Measurements from ENCODE around the gene RSRC1. TPM values are rescaled to one million over a fixed set of nuclear protein-coding genes. Genes with fewer than 3 reads are reported as not detected.

The RSRC1 gene
- total and polyA plus RNA-seq, 2 donors (not counting 1 experiment from before 2014, with no cell fraction given) = 12.6 to 43.1 TPM

DNA sequence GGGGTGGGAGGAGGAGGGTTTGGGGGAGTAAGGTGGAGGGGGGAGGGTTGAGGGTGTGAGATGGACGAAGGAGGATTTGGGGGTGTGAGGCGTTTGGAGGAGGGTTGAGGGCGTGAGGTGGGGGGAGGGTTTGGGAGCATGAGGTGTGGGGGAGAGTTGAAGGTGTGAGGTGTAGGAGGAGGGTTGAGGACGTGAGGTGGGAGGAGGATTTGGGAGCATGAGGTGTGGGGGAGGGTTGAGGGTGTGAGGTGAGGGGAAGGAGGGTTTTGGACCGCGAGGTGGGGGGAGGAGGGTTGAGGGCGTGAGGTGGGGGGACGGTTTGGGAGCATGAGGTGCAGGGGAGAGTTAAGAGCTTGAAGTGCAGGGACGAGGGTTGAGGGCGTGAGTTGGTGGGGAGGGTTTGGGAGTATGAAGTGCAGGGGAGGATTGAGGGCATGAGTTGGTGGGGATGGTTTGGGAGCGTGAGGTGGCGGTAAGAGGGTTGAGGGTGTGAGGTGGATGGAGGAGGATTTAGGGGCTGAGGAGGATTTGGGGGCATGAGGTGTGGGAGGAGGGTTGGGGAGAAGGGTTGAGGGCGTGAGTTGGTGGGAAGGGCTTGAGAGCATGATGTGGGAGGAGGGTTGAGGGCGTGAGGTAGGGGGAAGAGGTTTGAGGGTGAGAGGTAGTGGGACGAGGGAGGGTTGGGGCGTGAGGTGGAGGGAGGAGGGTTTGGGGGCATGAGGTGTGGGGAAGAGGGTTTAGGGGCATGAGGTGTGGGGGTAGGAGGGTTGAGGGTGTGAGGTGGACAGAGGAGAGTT lies 462.3 kb downstream of the RSRC1 start:
- no peak for TF ChIP-seq EZH2 (IDR thresholded peaks at IDR 0.05; ENCODE audit: low read length, missing control alignments)
- TF ChIP-seq, protein P1, sequence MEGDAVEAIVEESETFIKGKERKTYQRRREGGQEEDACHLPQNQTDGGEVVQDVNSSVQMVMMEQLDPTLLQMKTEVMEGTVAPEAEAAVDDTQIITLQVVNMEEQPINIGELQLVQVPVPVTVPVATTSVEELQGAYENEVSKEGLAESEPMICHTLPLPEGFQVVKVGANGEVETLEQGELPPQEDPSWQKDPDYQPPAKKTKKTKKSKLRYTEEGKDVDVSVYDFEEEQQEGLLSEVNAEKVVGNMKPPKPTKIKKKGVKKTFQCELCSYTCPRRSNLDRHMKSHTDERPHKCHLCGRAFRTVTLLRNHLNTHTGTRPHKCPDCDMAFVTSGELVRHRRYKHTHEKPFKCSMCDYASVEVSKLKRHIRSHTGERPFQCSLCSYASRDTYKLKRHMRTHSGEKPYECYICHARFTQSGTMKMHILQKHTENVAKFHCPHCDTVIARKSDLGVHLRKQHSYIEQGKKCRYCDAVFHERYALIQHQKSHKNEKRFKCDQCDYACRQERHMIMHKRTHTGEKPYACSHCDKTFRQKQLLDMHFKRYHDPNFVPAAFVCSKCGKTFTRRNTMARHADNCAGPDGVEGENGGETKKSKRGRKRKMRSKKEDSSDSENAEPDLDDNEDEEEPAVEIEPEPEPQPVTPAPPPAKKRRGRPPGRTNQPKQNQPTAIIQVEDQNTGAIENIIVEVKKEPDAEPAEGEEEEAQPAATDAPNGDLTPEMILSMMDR (conservative IDR thresholded peaks at IDR 0.05 in 1 of 2, IDR thresholded peaks at IDR 0.05 in 1 of 2; ENCODE audit: low read depth in 1 of 2, low read length in 2 of 2) = no peak

DNA sequence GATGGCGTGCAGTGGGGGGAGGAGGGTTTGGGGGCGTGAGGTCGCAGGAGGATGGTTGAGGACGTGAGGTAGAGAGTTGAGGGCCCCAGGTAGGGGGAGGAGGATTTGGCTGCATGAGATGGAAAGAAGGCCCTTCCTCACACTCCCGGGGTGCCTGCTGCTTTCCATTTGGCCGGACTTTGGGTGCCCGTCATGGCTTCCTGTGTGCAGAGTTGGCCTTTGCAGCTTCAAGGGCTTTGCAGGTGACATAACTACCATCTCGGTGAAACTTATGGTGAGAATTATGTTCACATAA lies 462.8 kb downstream of the RSRC1 start:
- H3K4me2 ChIP-seq (ENCODE audit: extremely low read depth, insufficient read depth, low read length) = no peak overlapping the region
- no peak for DNase-seq (ENCODE audit: low read depth in 2 of 2)
- no peak overlapping the region for H2AFZ ChIP-seq (ENCODE audit: low read length)
- no peak overlapping the region for H3K27ac ChIP-seq (ENCODE audit: insufficient read depth, low read length)
- H3K79me2 ChIP-seq (ENCODE audit: control insufficient read depth, insufficient read depth, low read length) = no peaks in the 10 kb centered on the region
- TF ChIP-seq, protein P1 (conservative IDR thresholded peaks at IDR 0.05 in 1 of 2, IDR thresholded peaks at IDR 0.05 in 1 of 2; ENCODE audit: low read depth in 1 of 2, low read length in 2 of 2) = no peak
- TF ChIP-seq EZH2 (IDR thresholded peaks at IDR 0.05; ENCODE audit: low read length, missing control alignments) = no peak
- no peaks in the 10 kb centered on the region for H3K27me3 ChIP-seq (ENCODE audit: control insufficient read depth, insufficient read depth, low read length)
- H3K4me1 ChIP-seq (ENCODE audit: control insufficient read depth, extremely low read depth, insufficient read depth, low read length) = no peaks in the 10 kb centered on the region
- no peaks in the 10 kb centered on the region for H4K20me1 ChIP-seq (ENCODE audit: control insufficient read depth, extremely low read depth, insufficient read depth, low read length)
- H3K4me3 ChIP-seq (replicated peaks in 1 of 4; ENCODE audit: control extremely low read depth in 1 of 4, insufficient read depth in 1 of 4, low read depth in 3 of 4, low read length in 4 of 4) = no peak overlapping the region
- H3K36me3 ChIP-seq (ENCODE audit: control insufficient read depth, insufficient read depth, low read length) = no peaks in the 10 kb centered on the region
- no peak overlapping the region for H3K9ac ChIP-seq (ENCODE audit: insufficient read depth, low read length)
- H3K9me3 ChIP-seq (ENCODE audit: control insufficient read depth, insufficient read depth, low read depth, low read length) = no peaks in the 10 kb centered on the region

More for the DNA sequence above, 462.3 kb downstream of the RSRC1 start:
- DNase-seq (ENCODE audit: low read depth in 2 of 2) = no peak
- Histone ChIP-seq H4K20me1 (ENCODE audit: control insufficient read depth, extremely low read depth, insufficient read depth, low read length) (no peaks in the 10 kb centered on the region), H3K4me3 (replicated peaks in 1 of 4; ENCODE audit: control extremely low read depth in 1 of 4, insufficient read depth in 1 of 4, low read depth in 3 of 4, low read length in 4 of 4) (no peak overlapping the region), H3K27me3 (ENCODE audit: control insufficient read depth, insufficient read depth, low read length) (no peaks in the 10 kb centered on the region), H3K9me3 (ENCODE audit: control insufficient read depth, insufficient read depth, low read depth, low read length) (no peaks in the 10 kb centered on the region), H3K36me3 (ENCODE audit: control insufficient read depth, insufficient read depth, low read length) (no peaks in the 10 kb centered on the region), H3K4me2 (ENCODE audit: extremely low read depth, insufficient read depth, low read length) (no peak overlapping the region), H3K27ac (ENCODE audit: insufficient read depth, low read length) (no peak overlapping the region), H3K4me1 (ENCODE audit: control insufficient read depth, extremely low read depth, insufficient read depth, low read length) (no peaks in the 10 kb centered on the region), H2AFZ (ENCODE audit: low read length) (no peak overlapping the region), H3K9ac (ENCODE audit: insufficient read depth, low read length) (no peak overlapping the region), H3K79me2 (ENCODE audit: control insufficient read depth, insufficient read depth, low read length) (no peaks in the 10 kb centered on the region)

DNA sequence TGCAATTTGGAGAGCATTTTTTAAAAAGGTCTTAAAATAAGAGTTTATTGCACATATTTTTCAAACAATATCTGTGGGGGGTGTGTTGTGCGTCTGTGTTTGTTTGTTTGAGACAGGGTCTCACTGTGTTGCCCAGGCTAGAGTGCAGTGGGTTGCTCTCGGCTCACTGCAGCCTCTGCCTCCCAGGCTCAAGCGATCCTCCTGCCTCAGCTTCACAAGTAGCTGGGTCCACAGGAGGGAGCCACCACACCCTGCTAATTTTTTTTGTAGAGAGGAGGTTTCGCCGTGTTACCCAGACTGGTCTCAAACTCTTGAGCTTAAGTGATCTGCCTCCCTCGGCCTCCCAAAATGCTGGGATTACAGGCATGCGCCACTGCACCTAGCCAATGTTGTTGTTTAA lies 463.8 kb downstream of the RSRC1 start:
- no peak overlapping the region for H3K27ac ChIP-seq (ENCODE audit: insufficient read depth, low read length)
- no peak for DNase-seq (ENCODE audit: low read depth in 2 of 2)
- H3K79me2 ChIP-seq (ENCODE audit: control insufficient read depth, insufficient read depth, low read length) = no peaks in the 10 kb centered on the region
- no peaks in the 10 kb centered on the region for H4K20me1 ChIP-seq (ENCODE audit: control insufficient read depth, extremely low read depth, insufficient read depth, low read length)
- H3K4me3 ChIP-seq (replicated peaks in 1 of 4; ENCODE audit: control extremely low read depth in 1 of 4, insufficient read depth in 1 of 4, low read depth in 3 of 4, low read length in 4 of 4) = no peak overlapping the region
- no peak for TF ChIP-seq EZH2 (IDR thresholded peaks at IDR 0.05; ENCODE audit: low read length, missing control alignments)
- TF ChIP-seq, protein P1 (conservative IDR thresholded peaks at IDR 0.05 in 1 of 2, IDR thresholded peaks at IDR 0.05 in 1 of 2; ENCODE audit: low read depth in 1 of 2, low read length in 2 of 2) = no peak
- H3K27me3 ChIP-seq (ENCODE audit: control insufficient read depth, insufficient read depth, low read length) = no peaks in the 10 kb centered on the region
- no peak overlapping the region for H2AFZ ChIP-seq (ENCODE audit: low read length)
- H3K4me2 ChIP-seq (ENCODE audit: extremely low read depth, insufficient read depth, low read length) = no peak overlapping the region
- no peaks in the 10 kb centered on the region for H3K4me1 ChIP-seq (ENCODE audit: control insufficient read depth, extremely low read depth, insufficient read depth, low read length)
- no peak overlapping the region for H3K9ac ChIP-seq (ENCODE audit: insufficient read depth, low read length)
- H3K36me3 ChIP-seq (ENCODE audit: control insufficient read depth, insufficient read depth, low read length) = no peaks in the 10 kb centered on the region
- no peaks in the 10 kb centered on the region for H3K9me3 ChIP-seq (ENCODE audit: control insufficient read depth, insufficient read depth, low read depth, low read length)
